DOHH2 (cell line): ENCODE data around the gene KIF13A.
"Not testable (repeated sequence)": the region's sequence is repeated elsewhere in the genome, so short reads cannot be mapped to it uniquely, and the experiment has no call there.

Source experiments
- H3F3A ChIP-seq: fragments of 200-600 bp; sonication (generic), shearing (Covaris generic); 2 replicates; pipeline ENCODE4 v1.6.0; 2016; ENCODE audit warnings: antibody characterized with exemption, mild to moderate bottlenecking; ENCODE audit not compliant: control insufficient read depth, insufficient read depth
- H3K27ac ChIP-seq: fragments of 200-600 bp; sonication (generic); 2 replicates; pipeline ENCODE4 v1.5.1; 2014; ENCODE audit warnings: low read depth, mild to moderate bottlenecking, low read length, moderate library complexity
- H3K27me3 ChIP-seq: fragments of 200-600 bp; sonication (generic); 2 replicates; pipeline ENCODE4 v1.6.1; 2014; ENCODE audit warnings: mild to moderate bottlenecking, low read length, mixed read lengths; ENCODE audit not compliant: control insufficient read depth
- H3K36me3 ChIP-seq: fragments of 200-600 bp; sonication (generic); 2 replicates; pipeline ENCODE4 v1.6.1; 2014; ENCODE audit warnings: mild to moderate bottlenecking, low read length, moderate library complexity, mixed read lengths; ENCODE audit not compliant: control insufficient read depth
- H3K4me1 ChIP-seq: fragments of 200-600 bp; sonication (generic); 2 replicates; pipeline ENCODE4 v1.6.1; 2014; ENCODE audit warnings: mild to moderate bottlenecking, low read length, mixed read lengths; ENCODE audit not compliant: control insufficient read depth
- H3K4me2 ChIP-seq: fragments of 200-600 bp; sonication (generic); 2 replicates; pipeline ENCODE4 v1.6.0; 2014; ENCODE audit warnings: mild to moderate bottlenecking, low read length, moderate library complexity
- H3K4me3 ChIP-seq: fragments of 200-600 bp; sonication (generic); 2 replicates; pipeline ENCODE4 v1.5.1; 2014; ENCODE audit warnings: mild to moderate bottlenecking, low read length, mixed read lengths
- H3K79me2 ChIP-seq: fragments of 200-600 bp; sonication (generic); 2 replicates; pipeline ENCODE4 v1.6.1; 2014; ENCODE audit warnings: mild to moderate bottlenecking, low read length, mixed read lengths; ENCODE audit not compliant: control insufficient read depth
- H3K9me2 ChIP-seq: fragments of 200-600 bp; sonication (generic); replicated peaks from 2 replicates; pipeline ENCODE4 v1.6.1; 2014; ENCODE audit warnings: mild to moderate bottlenecking, low read length, mixed read lengths; ENCODE audit not compliant: control insufficient read depth
- H3K9me3 ChIP-seq: fragments of 200-600 bp; sonication (generic); 2 replicates; pipeline ENCODE4 v1.6.1; 2014; ENCODE audit warnings: antibody characterized with exemption, low read length, mixed read lengths; ENCODE audit not compliant: control insufficient read depth, insufficient read depth
- H4K20me1 ChIP-seq: fragments of 200-600 bp; sonication (generic); 2 replicates; pipeline ENCODE4 v1.6.0; 2014; ENCODE audit warnings: low read depth, mild to moderate bottlenecking, antibody characterized with exemption, low read length, moderate library complexity; ENCODE audit not compliant: control insufficient read depth, insufficient read depth
- EZH2phosphoT487 ChIP-seq: fragments of 200-600 bp; sonication (generic); IDR thresholded peaks from 2 replicates; pipeline ENCODE4 v1.6.1; 2017; ENCODE audit warnings: borderline replicate concordance, mild to moderate bottlenecking, antibody characterized with exemption, low read length, moderate library complexity, mixed read lengths
- TF ChIP-seq, protein P1 (sequence below): fragments of 200-600 bp; sonication (generic); IDR thresholded peaks from one replicate; pipeline ENCODE4 v1.5.1; 2014; ENCODE audit warnings: antibody characterized with exemption, mild to moderate bottlenecking, low read depth, low read length; ENCODE audit not compliant: poor library complexity, severe bottlenecking

The KIF13A gene

DNA sequence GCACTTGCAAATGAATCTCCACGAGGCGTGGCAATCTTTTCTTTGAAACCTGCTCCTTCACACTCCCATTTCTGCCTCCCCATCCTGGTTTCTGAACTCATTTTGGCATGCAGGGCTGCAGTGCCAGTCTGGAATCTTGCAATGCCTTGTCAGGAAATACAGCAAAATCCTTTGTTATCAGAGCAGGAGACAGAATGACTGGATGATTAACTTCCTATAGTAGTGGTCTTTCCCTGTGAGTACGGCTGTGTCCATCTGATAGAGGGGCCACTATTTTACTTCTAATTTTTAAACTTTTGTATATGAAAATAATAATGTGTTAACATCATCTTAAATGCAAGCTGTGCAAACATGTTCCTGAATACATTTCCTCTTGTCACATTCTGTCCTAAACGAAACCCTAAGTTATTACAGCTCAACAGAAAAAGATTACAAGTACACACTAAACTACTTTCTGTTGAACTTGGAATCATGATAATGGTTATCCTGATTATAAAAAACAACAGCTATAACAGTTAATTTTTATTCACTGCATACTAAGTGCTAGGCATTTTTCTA lies 140.2 kb downstream of the KIF13A start:
- H3F3A ChIP-seq = no peaks in the 10 kb centered on the region
- peaks cover 19% of the 10 kb centered on the region for H3K27me3 ChIP-seq
- no peaks in the 10 kb centered on the region for H3K36me3 ChIP-seq
- no peak overlapping the region for H3K27ac ChIP-seq
- no peaks in the 10 kb centered on the region for H4K20me1 ChIP-seq
- no peaks in the 10 kb centered on the region for H3K9me3 ChIP-seq
- H3K4me1 ChIP-seq = no peaks in the 10 kb centered on the region
- TF ChIP-seq, protein P1, sequence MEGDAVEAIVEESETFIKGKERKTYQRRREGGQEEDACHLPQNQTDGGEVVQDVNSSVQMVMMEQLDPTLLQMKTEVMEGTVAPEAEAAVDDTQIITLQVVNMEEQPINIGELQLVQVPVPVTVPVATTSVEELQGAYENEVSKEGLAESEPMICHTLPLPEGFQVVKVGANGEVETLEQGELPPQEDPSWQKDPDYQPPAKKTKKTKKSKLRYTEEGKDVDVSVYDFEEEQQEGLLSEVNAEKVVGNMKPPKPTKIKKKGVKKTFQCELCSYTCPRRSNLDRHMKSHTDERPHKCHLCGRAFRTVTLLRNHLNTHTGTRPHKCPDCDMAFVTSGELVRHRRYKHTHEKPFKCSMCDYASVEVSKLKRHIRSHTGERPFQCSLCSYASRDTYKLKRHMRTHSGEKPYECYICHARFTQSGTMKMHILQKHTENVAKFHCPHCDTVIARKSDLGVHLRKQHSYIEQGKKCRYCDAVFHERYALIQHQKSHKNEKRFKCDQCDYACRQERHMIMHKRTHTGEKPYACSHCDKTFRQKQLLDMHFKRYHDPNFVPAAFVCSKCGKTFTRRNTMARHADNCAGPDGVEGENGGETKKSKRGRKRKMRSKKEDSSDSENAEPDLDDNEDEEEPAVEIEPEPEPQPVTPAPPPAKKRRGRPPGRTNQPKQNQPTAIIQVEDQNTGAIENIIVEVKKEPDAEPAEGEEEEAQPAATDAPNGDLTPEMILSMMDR = no peak
- TF ChIP-seq EZH2phosphoT487 = no peak
- no peaks in the 10 kb centered on the region for H3K79me2 ChIP-seq
- no peak overlapping the region for H3K4me3 ChIP-seq
- no peak overlapping the region for H3K4me2 ChIP-seq
- H3K9me2 ChIP-seq = no peaks in the 10 kb centered on the region

DNA sequence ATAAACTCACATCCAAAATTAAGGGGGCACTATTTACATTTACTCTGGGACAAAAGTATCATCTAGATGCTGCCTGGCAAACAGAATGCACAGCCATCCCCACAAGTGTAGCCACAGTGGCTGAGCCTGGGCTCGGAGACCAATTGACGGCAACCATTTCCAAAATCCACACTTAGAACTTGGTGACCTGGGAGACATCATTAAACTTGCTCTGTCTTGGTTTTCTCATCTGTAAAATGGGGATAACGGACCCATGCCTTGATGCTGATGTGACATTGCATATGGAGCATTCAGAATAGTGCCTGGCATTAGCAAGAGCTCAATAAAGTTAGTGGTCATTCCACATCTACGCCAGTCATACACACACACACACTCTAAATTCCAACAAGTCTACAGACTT lies 140.7 kb downstream of the KIF13A start:
- H3K27me3 ChIP-seq = peaks cover 18% of the 10 kb centered on the region
- H3K4me2 ChIP-seq = no peak overlapping the region
- no peak overlapping the region for H3K4me3 ChIP-seq
- H3K79me2 ChIP-seq = no peaks in the 10 kb centered on the region
- H3K27ac ChIP-seq = no peak overlapping the region
- no peaks in the 10 kb centered on the region for H3F3A ChIP-seq
- no peaks in the 10 kb centered on the region for H3K9me3 ChIP-seq
- H4K20me1 ChIP-seq = no peaks in the 10 kb centered on the region
- no peaks in the 10 kb centered on the region for H3K36me3 ChIP-seq
- H3K9me2 ChIP-seq = no peaks in the 10 kb centered on the region
- TF ChIP-seq EZH2phosphoT487 = no peak
- TF ChIP-seq, protein P1 = no peak
- H3K4me1 ChIP-seq = no peaks in the 10 kb centered on the region

DNA sequence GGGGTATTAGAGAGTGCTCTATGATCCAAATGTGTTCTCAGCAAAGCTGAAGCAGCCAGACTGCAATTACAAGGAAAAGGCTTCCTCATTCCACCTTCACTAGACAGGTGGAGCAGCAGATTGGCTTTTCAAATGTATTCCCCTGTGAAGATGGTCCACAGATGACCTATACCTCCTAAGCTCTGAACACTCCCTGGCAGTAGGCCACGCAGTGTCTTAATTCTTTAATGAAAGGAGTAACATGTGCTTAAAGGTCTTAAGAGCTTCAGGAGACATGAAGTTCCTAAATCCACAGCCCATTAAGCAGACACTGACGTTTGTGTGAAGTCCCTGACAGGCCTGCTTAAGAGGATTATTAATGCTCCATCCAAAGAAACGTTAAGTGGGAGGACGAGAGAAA lies 141.8 kb downstream of the KIF13A start:
- H3K27ac ChIP-seq = no peak overlapping the region
- no peaks in the 10 kb centered on the region for H3K79me2 ChIP-seq
- H3K27me3 ChIP-seq = peaks cover 7% of the 10 kb centered on the region
- TF ChIP-seq EZH2phosphoT487 = no peak
- TF ChIP-seq, protein P1 = no peak
- H3K4me2 ChIP-seq = no peak overlapping the region
- no peaks in the 10 kb centered on the region for H3K4me1 ChIP-seq
- H3K9me3 ChIP-seq = no peaks in the 10 kb centered on the region
- H3K9me2 ChIP-seq = no peaks in the 10 kb centered on the region
- H4K20me1 ChIP-seq = no peaks in the 10 kb centered on the region
- H3K4me3 ChIP-seq = no peak overlapping the region
- no peaks in the 10 kb centered on the region for H3K36me3 ChIP-seq
- H3F3A ChIP-seq = no peaks in the 10 kb centered on the region

DNA sequence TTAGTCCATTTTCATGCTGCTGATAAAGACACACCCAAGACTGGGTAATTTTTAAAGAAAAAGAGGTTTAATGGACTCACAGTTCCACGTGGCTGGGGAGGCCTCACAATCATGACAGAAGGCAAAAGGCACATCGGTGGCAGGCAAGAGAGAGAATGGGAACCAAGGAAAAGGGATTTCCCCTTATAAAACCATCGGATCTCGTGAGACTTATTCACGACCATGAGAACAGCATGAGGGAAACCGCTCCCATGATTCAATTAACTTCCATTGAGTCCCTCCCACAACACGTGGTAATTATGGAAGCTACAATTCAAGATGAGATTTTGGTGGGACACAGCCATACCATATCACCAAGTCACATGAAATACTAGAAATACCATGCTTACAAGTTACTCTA lies 142.5 kb downstream of the KIF13A start:
- not testable (repeated sequence) for H3K9me2 ChIP-seq, H3K4me1 ChIP-seq, H3K36me3 ChIP-seq, H3K27ac ChIP-seq, H3K27me3 ChIP-seq, H3K4me2 ChIP-seq, H3K79me2 ChIP-seq, H3F3A ChIP-seq, H3K9me3 ChIP-seq, H3K4me3 ChIP-seq, H4K20me1 ChIP-seq
